Activated naive CD8-positive, alpha-beta T cell treated with anti-CD3 and anti-CD28 coated beads, Interleukin-2, amount 50 U/mL, for 24 hours (primary cell): ENCODE measurements around the gene SPINK5.

ENCODE experiments used
- ATAC-seq: fragments of 150-1000 bp; cut with Tn5 transposase; one replicate; pipeline ENCODE4 v1.10.0; 2021
- DNase-seq: peaks from one replicate; pipeline ENCODE4 v3.0.0; 2021
- H3K27ac Mint-ChIP-seq: one replicate; pipeline ENCODE4 v1.8.0; 2021; ENCODE audit warnings: mild to moderate bottlenecking, mixed read lengths
- H3K27me3 Mint-ChIP-seq: one replicate; pipeline ENCODE4 v1.8.0; 2021; ENCODE audit warnings: mixed read lengths
- H3K36me3 Mint-ChIP-seq: one replicate; pipeline ENCODE4 v1.8.0; 2021; ENCODE audit warnings: low read depth, mixed read lengths
- H3K4me1 Mint-ChIP-seq: one replicate; pipeline ENCODE4 v1.8.0; 2021; ENCODE audit warnings: mixed read lengths
- H3K4me3 Mint-ChIP-seq: one replicate; pipeline ENCODE4 v1.8.0; 2021; ENCODE audit warnings: mild to moderate bottlenecking, moderate library complexity, mixed read lengths
- H3K9me3 Mint-ChIP-seq: one replicate; pipeline ENCODE4 v1.8.0; 2021; ENCODE audit warnings: mixed read lengths

The SPINK5 gene

DNA sequence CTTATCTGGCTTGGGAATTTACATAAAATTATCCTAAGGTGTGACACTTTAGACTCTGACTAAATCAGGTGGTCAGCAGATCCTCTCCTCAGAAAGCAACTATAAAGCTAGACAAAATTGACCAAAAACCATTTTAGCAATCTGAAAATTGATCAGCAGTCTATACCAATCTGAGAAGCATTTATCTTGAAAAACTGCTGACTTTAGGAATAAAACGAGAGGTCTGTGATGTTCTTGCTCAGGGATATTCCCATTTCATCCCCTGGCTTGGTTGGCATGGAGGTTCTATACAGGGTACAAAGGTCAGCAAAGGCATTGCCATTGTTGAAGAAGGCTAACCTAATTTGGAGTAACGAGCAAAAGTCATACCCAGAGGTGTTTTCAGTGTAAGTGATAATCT, 11.7 kb downstream of the SPINK5 start:
- no peaks in the 10 kb centered on the region for H3K36me3 Mint-ChIP-seq
- H3K9me3 Mint-ChIP-seq: peaks cover 8% of the 10 kb centered on the region
- ATAC-seq: no peak
- no peaks in the 10 kb centered on the region for H3K4me1 Mint-ChIP-seq
- no peak overlapping the region for H3K27ac Mint-ChIP-seq
- DNase-seq: no peak
- H3K27me3 Mint-ChIP-seq: no peaks in the 10 kb centered on the region
- no peak overlapping the region for H3K4me3 Mint-ChIP-seq

DNA sequence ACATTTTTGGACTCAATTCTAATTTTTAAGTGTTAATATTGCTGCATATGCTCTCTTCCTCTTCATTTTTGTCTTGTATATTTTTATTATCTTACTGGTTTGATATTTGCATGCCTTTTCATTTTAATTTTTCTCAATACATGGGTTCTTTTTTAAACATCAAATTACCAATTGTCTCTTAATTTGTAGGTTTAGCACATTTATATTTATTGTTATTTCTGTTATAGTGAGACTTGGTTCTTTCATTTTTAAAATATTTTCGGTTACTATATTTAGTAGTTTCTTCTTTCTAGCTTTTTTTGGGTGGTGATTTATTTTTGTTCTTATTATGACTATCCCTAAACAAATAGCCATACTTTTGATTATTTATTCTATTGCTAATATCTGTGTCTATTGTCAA, 19.4 kb downstream of the SPINK5 start:
- H3K27me3 Mint-ChIP-seq: no peaks in the 10 kb centered on the region
- H3K4me1 Mint-ChIP-seq: no peaks in the 10 kb centered on the region
- DNase-seq (no peak), ATAC-seq (no peak)
- no peaks in the 10 kb centered on the region for H3K36me3 Mint-ChIP-seq
- no peak overlapping the region for H3K27ac Mint-ChIP-seq
- H3K9me3 Mint-ChIP-seq: peaks cover 4% of the 10 kb centered on the region
- H3K4me3 Mint-ChIP-seq: no peak overlapping the region

DNA sequence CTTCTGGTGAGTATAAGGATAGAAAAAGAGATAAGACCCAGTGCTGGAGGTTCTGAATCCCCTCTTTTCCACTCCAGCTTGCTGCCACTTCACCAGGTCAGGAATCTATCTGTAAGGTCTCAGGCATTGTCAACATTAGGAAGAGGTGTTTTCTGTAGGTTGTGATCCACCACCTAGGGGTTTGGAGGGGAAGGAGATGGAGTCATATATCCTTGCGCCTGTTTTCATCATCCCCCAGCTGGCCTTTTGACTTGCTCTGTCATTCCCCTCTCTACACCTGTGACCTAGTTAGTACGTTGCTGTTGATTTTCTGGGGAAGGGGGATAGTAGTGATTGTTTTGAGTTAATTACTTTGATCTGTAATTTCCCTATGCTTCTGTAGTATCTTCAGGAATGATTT, 20.5 kb downstream of the SPINK5 start:
- no peaks in the 10 kb centered on the region for H3K27me3 Mint-ChIP-seq
- no peak overlapping the region for H3K4me3 Mint-ChIP-seq
- DNase-seq (no peak), ATAC-seq (no peak)
- no peak overlapping the region for H3K27ac Mint-ChIP-seq
- H3K4me1 Mint-ChIP-seq: no peaks in the 10 kb centered on the region
- no peaks in the 10 kb centered on the region for H3K36me3 Mint-ChIP-seq
- peaks cover 4% of the 10 kb centered on the region for H3K9me3 Mint-ChIP-seq

DNA sequence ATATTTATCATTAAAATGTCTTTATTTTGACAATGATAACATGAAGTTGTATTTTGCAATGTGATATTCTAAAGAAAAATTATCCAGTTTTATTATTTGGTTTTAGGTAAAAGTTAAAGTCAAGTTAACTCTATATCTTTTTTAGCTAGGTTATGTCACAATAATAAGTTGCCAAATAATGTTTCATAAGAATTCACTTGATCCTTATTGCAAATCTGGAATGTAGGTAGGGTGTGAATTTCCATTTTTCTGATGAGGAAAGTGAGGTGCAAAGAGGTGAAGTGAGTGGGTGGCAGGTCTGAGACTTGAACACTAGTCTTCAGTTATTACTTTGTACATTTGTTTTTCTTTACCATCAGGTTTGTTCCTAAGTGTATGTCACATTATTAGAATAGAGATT, 21.5 kb downstream of the SPINK5 start:
- Mint-ChIP-seq H3K27ac (no peak overlapping the region), H3K27me3 (no peaks in the 10 kb centered on the region), H3K36me3 (no peaks in the 10 kb centered on the region), H3K9me3 (peaks cover 4% of the 10 kb centered on the region), H3K4me3 (no peak overlapping the region), H3K4me1 (no peaks in the 10 kb centered on the region)
- ATAC-seq: no peak
- DNase-seq: no peak

DNA sequence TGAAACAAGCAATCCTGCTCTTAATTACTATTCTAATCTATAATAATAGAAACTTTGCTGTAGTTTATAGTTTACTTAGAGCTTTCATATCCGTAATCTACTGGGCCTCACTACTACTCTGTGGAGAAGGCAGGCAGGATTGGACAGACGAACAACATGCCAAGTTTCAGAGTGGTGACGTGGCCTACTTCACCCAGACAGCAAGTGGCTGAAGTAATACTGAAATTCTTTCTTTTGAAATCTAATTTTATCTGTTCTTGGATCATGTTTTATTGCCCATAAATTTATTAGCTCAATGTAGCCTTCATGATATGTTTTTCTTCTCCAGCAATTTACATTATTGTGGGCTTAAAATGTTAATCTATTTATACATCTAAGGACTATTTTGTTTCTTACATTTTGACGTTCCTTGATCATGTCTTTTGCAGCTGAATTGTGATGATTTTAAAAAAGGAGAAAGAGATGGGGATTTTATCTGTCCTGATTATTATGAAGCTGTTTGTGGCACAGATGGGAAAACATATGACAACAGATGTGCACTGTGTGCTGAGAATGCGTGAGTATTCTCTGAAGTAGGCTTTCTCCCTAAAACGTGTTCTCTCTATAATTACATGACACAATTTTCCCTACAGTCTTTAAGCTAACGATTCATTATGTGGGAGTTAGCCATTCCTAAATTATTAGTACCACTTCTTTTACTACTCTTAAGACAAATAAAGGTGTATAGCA, 22.4 kb downstream of the SPINK5 start:
- no peaks in the 10 kb centered on the region for H3K36me3 Mint-ChIP-seq
- peaks cover 4% of the 10 kb centered on the region for H3K9me3 Mint-ChIP-seq
- DNase-seq: no peak
- H3K27me3 Mint-ChIP-seq: no peaks in the 10 kb centered on the region
- H3K27ac Mint-ChIP-seq: no peak overlapping the region
- H3K4me3 Mint-ChIP-seq: no peak overlapping the region
- H3K4me1 Mint-ChIP-seq: no peaks in the 10 kb centered on the region
- no peak for ATAC-seq

DNA sequence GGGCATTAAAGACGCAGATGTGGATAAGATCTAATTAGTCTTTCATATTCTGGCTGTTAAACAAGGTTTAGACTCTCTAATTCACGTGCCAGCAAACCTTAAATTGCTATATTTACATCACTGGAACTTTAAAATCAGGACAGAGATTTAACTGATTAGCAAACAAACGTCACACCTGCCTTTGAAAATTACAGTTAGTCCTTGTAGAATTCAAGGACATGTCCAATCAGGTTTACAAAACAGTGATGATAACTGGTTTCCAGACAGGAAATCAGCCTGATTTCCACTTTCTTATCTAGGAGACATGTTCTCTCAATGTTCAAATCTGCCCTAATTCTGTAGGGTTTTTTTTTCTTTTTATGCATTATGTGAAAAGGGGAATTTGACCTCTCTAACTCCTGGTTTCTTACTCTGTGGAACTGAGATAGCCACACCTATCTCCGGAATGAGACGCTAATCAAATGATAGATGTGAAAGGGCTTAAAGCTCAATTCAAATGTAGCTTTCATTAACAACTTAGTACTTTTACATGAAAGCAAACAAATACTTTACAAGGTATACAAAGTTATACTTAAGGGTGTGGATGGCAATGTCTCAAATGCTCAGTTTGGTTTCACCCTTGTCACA, 26.5 kb downstream of the SPINK5 start:
- Mint-ChIP-seq H3K9me3 (no peaks in the 10 kb centered on the region), H3K4me3 (no peak overlapping the region), H3K27ac (no peak overlapping the region), H3K36me3 (no peaks in the 10 kb centered on the region), H3K4me1 (no peaks in the 10 kb centered on the region), H3K27me3 (no peaks in the 10 kb centered on the region)
- DNase-seq: no peak
- no peak for ATAC-seq

DNA sequence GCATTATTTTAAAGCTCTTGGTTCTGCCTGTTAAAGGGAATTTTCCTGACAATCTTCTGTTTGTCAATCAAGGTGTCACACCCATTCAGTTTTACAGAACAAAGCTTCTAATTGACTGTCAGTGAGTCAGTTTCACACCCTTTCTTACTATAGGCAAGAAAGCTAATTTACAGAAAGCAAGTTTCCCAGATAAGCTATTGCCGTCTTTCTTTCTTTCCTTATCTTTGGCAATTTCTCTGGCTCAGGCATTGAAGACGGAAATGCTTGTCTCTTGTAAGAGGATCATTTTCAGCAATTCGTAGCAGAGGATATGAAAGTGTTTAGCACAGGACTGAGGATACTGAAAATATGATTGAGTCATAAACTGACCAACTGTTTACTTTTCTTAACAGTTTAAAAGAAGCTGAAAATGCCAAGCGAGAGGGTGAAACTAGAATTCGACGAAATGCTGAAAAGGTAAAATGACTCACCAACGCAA, 27.0 kb downstream of the SPINK5 start:
- H3K4me3 Mint-ChIP-seq: no peak overlapping the region
- no peaks in the 10 kb centered on the region for H3K9me3 Mint-ChIP-seq
- DNase-seq (no peak), ATAC-seq (no peak)
- no peak overlapping the region for H3K27ac Mint-ChIP-seq
- no peaks in the 10 kb centered on the region for H3K4me1 Mint-ChIP-seq
- H3K36me3 Mint-ChIP-seq: no peaks in the 10 kb centered on the region
- no peaks in the 10 kb centered on the region for H3K27me3 Mint-ChIP-seq

DNA sequence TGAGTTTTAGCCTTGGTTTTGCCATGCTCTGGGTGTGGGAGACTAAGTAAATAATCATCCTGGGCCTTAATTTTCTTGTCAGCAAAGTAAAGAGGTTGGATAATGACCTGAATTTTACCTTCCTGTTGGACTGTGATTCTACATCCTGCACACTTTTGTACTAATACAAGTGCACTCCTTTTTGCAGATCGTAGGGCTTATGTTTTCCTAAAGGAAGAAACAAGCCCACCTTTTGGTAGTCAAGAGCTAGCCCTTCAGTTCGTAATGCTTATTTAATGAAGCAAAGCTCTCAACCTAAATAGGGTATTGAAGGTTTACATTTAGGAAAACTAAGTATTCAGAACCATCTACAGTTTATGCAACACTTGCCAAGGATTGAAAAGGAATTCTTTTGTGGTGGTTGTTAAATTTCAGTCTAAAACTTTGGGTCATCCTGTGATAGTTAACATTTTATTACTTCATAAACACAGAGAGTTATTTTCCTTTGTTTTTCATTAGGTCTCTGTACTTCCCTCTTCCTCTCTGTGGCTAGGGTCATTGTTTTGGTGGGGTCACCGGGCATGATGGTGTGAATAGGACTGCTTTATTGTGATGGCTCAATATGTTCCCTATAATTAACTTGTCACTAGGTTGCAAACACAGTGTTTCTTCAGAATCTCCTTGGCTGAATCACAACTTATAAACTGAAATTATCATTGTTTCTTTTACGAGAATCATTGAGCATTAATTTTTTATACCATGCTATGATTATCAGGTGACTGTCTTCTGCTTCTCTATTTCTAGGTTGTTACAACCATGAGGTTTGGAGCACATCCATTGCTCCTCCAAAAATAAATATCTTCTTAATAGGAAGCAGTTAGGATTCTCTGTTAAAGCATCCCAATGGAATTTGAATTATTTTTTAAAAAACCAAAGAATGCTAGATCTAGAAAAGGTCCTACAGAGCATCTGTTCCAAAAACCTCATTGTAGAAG, 28.5 kb downstream of the SPINK5 start:
- H3K27me3 Mint-ChIP-seq: no peaks in the 10 kb centered on the region

DNA sequence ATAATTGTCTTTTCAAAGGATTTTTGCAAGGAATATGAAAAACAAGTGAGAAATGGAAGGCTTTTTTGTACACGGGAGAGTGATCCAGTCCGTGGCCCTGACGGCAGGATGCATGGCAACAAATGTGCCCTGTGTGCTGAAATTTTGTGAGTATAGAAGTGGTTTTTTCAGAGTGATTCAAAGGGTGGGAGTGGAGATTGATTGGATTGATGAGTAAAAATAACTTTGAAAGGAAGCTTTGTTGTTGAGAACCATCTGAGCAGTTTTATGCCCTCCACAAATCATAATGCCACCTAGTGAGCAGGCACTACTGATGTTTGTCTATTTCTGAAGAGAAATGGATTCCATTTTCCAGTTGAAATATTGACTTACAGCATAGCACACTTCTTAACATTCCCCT, 30.6 kb downstream of the SPINK5 start:
- DNase-seq: no peak
- Mint-ChIP-seq H3K4me1 (no peaks in the 10 kb centered on the region), H3K27me3 (no peaks in the 10 kb centered on the region), H3K9me3 (no peaks in the 10 kb centered on the region), H3K36me3 (no peaks in the 10 kb centered on the region), H3K27ac (no peak overlapping the region), H3K4me3 (no peak overlapping the region)
- no peak for ATAC-seq

More for the DNA sequence above, 28.5 kb downstream of the SPINK5 start:
- Mint-ChIP-seq H3K9me3 (no peaks in the 10 kb centered on the region), H3K36me3 (no peaks in the 10 kb centered on the region), H3K4me1 (no peaks in the 10 kb centered on the region), H3K27ac (no peak overlapping the region), H3K4me3 (no peak overlapping the region)
- no peak for ATAC-seq
- no peak for DNase-seq

DNA sequence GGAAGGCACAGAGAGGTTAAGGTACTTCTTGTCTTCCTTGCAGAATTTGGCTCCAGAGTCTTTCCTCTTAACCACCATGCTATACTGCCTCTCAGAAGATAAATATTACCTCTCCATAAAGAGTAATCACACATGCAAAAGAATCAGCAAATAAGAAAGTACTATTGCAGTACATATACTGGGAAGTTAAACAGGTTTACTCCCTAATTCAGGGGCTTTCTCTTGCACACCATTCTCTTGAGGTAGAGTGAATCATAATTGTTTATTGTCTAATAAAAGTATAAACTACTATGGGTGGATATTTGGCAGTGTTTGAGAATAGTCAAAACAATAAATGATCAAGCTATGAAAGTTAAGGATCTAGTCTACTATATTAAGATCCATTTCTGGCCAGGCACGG, 40.4 kb downstream of the SPINK5 start:
- no peaks in the 10 kb centered on the region for H3K27me3 Mint-ChIP-seq
- H3K4me3 Mint-ChIP-seq: no peak overlapping the region
- H3K36me3 Mint-ChIP-seq: no peaks in the 10 kb centered on the region
- peaks cover 3% of the 10 kb centered on the region for H3K9me3 Mint-ChIP-seq
- H3K4me1 Mint-ChIP-seq: no peaks in the 10 kb centered on the region
- no peak overlapping the region for H3K27ac Mint-ChIP-seq
- DNase-seq (no peak), ATAC-seq (no peak)

DNA sequence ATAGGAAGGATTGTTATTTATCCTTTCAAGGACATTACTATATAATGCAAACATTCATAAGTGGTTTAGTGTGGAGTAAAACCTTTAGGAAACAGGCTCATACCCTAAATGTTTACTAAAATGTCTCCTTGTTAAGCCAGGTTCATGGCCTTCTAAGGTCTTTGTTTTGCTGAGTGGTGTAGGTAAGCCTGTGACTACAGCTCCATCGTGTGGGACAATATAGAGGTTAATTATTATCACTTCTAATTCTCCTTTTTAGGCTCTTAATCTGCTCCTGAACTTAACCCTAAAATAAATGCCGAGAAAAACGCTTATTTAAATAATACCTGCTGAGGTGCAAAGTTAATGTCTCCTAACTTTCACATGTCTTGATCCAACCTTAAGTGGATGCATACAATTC, 43.8 kb downstream of the SPINK5 start:
- no peak overlapping the region for H3K4me3 Mint-ChIP-seq
- DNase-seq: no peak
- no peak for ATAC-seq
- no peak overlapping the region for H3K27ac Mint-ChIP-seq
- no peaks in the 10 kb centered on the region for H3K27me3 Mint-ChIP-seq
- no peaks in the 10 kb centered on the region for H3K4me1 Mint-ChIP-seq
- peaks cover 3% of the 10 kb centered on the region for H3K9me3 Mint-ChIP-seq
- no peaks in the 10 kb centered on the region for H3K36me3 Mint-ChIP-seq

DNA sequence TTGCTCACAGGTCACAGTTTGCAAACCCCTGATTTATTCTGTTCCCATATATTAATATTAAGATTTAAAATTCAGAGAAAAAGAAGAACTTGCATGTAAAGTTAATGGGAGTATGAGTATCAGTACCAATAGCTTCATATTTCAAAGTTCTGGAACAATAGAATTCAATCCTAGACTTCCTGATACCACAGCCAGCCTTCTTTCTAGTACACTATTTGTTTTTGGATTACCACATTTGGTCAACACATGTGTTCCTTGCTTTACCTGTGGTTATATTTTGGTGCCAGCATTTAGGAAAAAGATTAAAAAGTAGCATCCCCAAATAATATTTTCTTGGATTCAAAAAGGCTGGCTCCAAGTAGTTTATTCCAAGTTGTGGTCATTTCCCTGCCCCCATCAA, 49.5 kb downstream of the SPINK5 start:
- no peaks in the 10 kb centered on the region for H3K36me3 Mint-ChIP-seq
- DNase-seq: no peak
- no peaks in the 10 kb centered on the region for H3K27me3 Mint-ChIP-seq
- no peak overlapping the region for H3K27ac Mint-ChIP-seq
- ATAC-seq: no peak
- no peaks in the 10 kb centered on the region for H3K9me3 Mint-ChIP-seq
- H3K4me1 Mint-ChIP-seq: no peaks in the 10 kb centered on the region
- H3K4me3 Mint-ChIP-seq: no peak overlapping the region

DNA sequence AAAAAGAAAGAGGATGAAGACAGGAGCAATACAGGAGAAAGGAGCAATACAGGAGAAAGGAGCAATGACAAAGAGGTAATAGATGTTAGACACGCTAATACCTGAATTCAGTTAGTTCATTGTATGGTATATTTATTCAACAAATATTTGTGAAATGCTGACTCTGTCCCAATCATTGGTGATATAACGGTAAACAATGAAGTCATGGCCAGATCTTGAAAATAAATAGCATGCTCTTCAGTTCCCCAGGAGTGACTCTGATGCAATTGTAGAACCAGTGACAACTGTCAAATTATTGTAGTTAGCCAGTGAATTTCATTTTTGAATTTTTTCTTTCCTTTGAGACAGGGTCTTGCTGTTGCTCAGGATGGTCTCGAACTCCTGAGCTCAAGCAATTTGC, 56.5 kb downstream of the SPINK5 start:
- Mint-ChIP-seq H3K9me3 (no peaks in the 10 kb centered on the region), H3K27ac (no peak overlapping the region), H3K27me3 (no peaks in the 10 kb centered on the region), H3K36me3 (no peaks in the 10 kb centered on the region), H3K4me1 (no peaks in the 10 kb centered on the region), H3K4me3 (no peak overlapping the region)
- ATAC-seq: no peak
- DNase-seq: no peak

DNA sequence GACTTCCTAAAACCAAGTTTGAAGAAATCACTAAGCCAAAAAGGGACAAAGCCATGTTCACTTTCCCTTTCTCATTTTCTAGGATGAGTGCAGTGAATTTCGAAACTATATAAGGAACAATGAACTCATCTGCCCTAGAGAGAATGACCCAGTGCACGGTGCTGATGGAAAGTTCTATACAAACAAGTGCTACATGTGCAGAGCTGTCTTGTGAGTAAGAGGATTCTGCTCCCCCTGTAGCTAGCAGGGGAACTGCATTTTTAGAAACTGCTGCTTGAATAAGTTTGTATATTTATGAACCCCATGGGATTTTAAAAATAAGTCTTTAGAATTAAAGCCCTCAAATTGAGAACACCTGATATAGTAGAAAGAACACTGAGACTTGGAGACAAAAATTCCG, 61.9 kb downstream of the SPINK5 start:
- no peaks in the 10 kb centered on the region for H3K27me3 Mint-ChIP-seq
- ATAC-seq: no peak
- no peaks in the 10 kb centered on the region for H3K36me3 Mint-ChIP-seq
- DNase-seq: no peak
- no peaks in the 10 kb centered on the region for H3K4me1 Mint-ChIP-seq
- H3K4me3 Mint-ChIP-seq: no peak overlapping the region
- H3K9me3 Mint-ChIP-seq: no peaks in the 10 kb centered on the region
- H3K27ac Mint-ChIP-seq: no peak overlapping the region
